ENCODE data around the gene CDC42EP1.
"Not testable (repeated sequence)": the region's sequence is repeated elsewhere in the genome, so short reads cannot be mapped to it uniquely, and the experiment has no call there.

CDC42EP1 gene

DNA sequence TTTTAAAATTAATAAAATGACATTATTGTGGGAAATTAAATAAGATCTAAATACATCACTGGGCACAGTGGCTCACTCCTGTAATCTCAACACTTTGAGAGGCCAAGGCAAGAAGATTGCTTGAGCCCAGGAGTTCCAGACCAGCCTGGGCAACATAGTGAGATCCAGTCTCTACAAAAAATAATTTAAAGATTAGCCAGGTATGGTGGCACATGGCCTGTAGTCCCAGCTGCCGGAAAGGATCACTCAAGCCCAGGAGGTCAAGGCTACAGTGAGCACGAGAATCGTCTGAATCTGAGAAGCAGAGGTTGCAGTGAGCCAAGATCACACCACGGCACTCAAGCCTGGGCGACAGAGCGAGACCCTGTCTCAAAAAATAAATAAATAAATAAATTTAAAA is 25.1 kb upstream of the CDC42EP1 start:
- Histone ChIP-seq H4K20me1 (ENCODE audit: insufficient read depth, low read length) (no peaks in the 10 kb centered on the region), H3K4me2 (ENCODE audit: low read depth, low read length) (no peak overlapping the region), H3K9me3 (replicated peaks; ENCODE audit: insufficient read depth, low read length) (no peaks in the 10 kb centered on the region), H3K27ac (ENCODE audit: low read length) (no peak overlapping the region), H3K9ac (ENCODE audit: low read length) (no peak overlapping the region), H3K4me3 (ENCODE audit: low read length) (no peak overlapping the region), H3K4me1 (ENCODE audit: low read length) (peaks cover 15% of the 10 kb centered on the region), H3K36me3 (replicated peaks; ENCODE audit: insufficient read depth, low read length) (no peaks in the 10 kb centered on the region), H3F3A (ENCODE audit: insufficient read depth, low read length) (peaks cover 4% of the 10 kb centered on the region; the same call in 1 of the 2 replicates), H3K79me2 (ENCODE audit: low read length) (no peaks in the 10 kb centered on the region), H2AFZ (ENCODE audit: low read length) (no peak overlapping the region), H3K9me2 (replicated peaks; ENCODE audit: insufficient read depth, low read length) (no peaks in the 10 kb centered on the region), H3K27me3 (replicated peaks; ENCODE audit: insufficient read depth, low read length) (peaks cover 3% of the 10 kb centered on the region; the same call in 1 of the 2 replicates)
- no peak for DNase-seq
- TF ChIP-seq EZH2 (optimal IDR thresholded peaks at IDR 0.05; ENCODE audit: low read depth, low read length): no peak
- TF ChIP-seq, protein P1, sequence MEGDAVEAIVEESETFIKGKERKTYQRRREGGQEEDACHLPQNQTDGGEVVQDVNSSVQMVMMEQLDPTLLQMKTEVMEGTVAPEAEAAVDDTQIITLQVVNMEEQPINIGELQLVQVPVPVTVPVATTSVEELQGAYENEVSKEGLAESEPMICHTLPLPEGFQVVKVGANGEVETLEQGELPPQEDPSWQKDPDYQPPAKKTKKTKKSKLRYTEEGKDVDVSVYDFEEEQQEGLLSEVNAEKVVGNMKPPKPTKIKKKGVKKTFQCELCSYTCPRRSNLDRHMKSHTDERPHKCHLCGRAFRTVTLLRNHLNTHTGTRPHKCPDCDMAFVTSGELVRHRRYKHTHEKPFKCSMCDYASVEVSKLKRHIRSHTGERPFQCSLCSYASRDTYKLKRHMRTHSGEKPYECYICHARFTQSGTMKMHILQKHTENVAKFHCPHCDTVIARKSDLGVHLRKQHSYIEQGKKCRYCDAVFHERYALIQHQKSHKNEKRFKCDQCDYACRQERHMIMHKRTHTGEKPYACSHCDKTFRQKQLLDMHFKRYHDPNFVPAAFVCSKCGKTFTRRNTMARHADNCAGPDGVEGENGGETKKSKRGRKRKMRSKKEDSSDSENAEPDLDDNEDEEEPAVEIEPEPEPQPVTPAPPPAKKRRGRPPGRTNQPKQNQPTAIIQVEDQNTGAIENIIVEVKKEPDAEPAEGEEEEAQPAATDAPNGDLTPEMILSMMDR (IDR thresholded peaks at IDR 0.05; ENCODE audit: low read length): no peak
- no peak for TF ChIP-seq EZH2phosphoT487 (IDR thresholded peaks at IDR 0.05; ENCODE audit: low read length)

DNA sequence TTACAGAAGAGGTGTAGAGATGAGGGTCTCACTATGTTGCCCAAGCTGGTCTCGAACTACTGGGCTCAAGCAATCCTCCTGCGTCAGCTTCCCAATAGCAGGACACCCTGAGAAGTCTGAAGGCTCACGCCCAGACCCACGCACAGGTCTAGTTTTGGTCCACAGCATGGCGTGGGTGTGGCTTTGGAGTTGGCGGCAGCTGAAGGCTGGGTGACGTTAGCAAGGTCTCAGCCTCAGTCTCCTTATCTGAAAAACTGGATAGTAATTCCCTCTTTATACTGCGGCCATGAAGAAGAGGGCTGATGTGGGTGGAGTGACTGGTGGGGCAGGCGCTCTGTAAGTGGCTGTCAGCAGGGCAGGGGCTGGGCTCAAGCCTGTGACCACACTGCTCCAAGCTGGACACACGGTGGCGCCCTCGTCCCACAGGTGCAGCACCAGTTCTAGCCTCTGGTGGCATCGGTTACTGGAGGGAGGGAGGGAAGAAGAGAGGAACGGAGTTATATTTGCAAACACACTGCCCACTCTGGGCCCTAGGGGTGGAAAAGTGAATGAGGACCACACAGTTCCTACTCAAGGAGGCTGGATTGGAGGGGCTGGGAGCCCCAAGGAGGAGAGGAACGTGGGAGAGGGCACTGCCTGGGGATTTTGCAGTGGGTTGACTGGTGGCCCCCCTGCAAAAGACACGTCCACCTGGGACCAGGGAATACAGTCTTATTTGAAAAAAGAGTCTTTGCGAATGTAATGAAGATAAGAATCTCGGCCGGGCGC is 21.5 kb upstream of the CDC42EP1 start:
- Histone ChIP-seq H2AFZ (ENCODE audit: low read length) (peak overlapping the region; percentile 76), H3K4me2 (ENCODE audit: low read depth, low read length) (peak overlapping the region; percentile 86), H3K27ac (ENCODE audit: low read length) (no peak overlapping the region), H3K4me3 (ENCODE audit: low read length) (no peak overlapping the region), H3K4me1 (ENCODE audit: low read length) (peaks cover 41% of the 10 kb centered on the region), H3K36me3 (replicated peaks; ENCODE audit: insufficient read depth, low read length) (no peaks in the 10 kb centered on the region), H3K9ac (ENCODE audit: low read length) (peak overlapping the region; percentile 19; the same call in 1 of the 2 replicates), H3K9me2 (replicated peaks; ENCODE audit: insufficient read depth, low read length) (no peaks in the 10 kb centered on the region), H3K27me3 (replicated peaks; ENCODE audit: insufficient read depth, low read length) (no peaks in the 10 kb centered on the region), H3K79me2 (ENCODE audit: low read length) (no peaks in the 10 kb centered on the region), H4K20me1 (ENCODE audit: insufficient read depth, low read length) (no peaks in the 10 kb centered on the region), H3F3A (ENCODE audit: insufficient read depth, low read length) (peaks cover 15% of the 10 kb centered on the region), H3K9me3 (replicated peaks; ENCODE audit: insufficient read depth, low read length) (no peaks in the 10 kb centered on the region)
- peak; percentile 93 for DNase-seq
- TF ChIP-seq, protein P1 (IDR thresholded peaks at IDR 0.05; ENCODE audit: low read length): peak; percentile 97
- TF ChIP-seq EZH2phosphoT487 (IDR thresholded peaks at IDR 0.05; ENCODE audit: low read length): no peak

DNA sequence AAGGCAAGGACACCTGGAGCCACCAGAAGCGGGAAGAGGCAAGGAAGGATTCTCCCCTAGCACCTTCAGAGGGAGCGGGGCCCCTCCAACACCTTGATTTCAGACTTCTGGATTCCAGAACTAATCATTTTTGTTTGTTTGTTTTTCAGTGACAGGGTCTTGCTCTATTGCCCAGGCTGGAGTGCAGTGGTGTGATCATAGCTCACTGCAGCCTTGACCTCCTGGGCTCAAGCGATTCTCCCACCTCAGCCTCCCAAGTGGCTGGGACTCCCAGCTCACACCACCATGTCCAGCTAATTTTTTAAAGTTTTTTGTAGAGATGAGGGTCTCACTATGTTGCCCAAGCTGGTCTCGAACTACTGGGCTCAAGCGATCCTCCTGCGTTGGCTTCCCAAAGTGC is 20.5 kb upstream of the CDC42EP1 start:
- not testable (repeated sequence) for H3K4me2 ChIP-seq (ENCODE audit: low read depth, low read length); H3K36me3 ChIP-seq (replicated peaks; ENCODE audit: insufficient read depth, low read length); H3K27me3 ChIP-seq (replicated peaks; ENCODE audit: insufficient read depth, low read length); H4K20me1 ChIP-seq (ENCODE audit: insufficient read depth, low read length); DNase-seq; H3K79me2 ChIP-seq (ENCODE audit: low read length); H3K9me3 ChIP-seq (replicated peaks; ENCODE audit: insufficient read depth, low read length); H3K4me3 ChIP-seq (ENCODE audit: low read length); H3K9me2 ChIP-seq (replicated peaks; ENCODE audit: insufficient read depth, low read length); H3K9ac ChIP-seq (ENCODE audit: low read length); H2AFZ ChIP-seq (ENCODE audit: low read length); H3K27ac ChIP-seq (ENCODE audit: low read length)
- Histone ChIP-seq H3K4me1 (ENCODE audit: low read length) (peaks cover 42% of the 10 kb centered on the region), H3F3A (ENCODE audit: insufficient read depth, low read length) (peaks cover 15% of the 10 kb centered on the region)

DNA sequence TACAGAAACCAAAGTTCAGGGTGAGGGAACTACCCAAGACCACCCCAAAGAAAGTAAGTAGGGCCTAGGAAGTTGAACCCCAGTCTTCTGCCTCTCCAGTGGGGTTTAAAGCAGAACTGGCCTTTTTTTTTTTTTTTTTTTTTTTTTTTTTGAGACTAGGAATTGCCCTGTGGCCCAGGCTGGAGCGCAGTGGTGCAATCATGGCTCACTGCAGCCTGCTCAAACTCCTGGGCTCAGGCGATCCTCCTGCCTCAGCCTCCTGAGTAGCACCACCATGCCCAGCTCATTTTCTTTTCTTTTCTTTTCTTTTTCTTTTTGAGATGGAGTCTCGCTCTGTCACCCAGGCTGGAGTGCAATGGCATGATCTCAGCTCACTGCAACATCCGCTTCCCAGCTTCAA is 17.9 kb upstream of the CDC42EP1 start:
- DNase-seq; H3K9me2 ChIP-seq (replicated peaks; ENCODE audit: insufficient read depth, low read length); H3K9me3 ChIP-seq (replicated peaks; ENCODE audit: insufficient read depth, low read length); H3K36me3 ChIP-seq (replicated peaks; ENCODE audit: insufficient read depth, low read length); H3K79me2 ChIP-seq (ENCODE audit: low read length); H3K4me3 ChIP-seq (ENCODE audit: low read length); H3K27me3 ChIP-seq (replicated peaks; ENCODE audit: insufficient read depth, low read length); H4K20me1 ChIP-seq (ENCODE audit: insufficient read depth, low read length): not testable (repeated sequence)
- Histone ChIP-seq H3K4me1 (ENCODE audit: low read length) (peaks cover 51% of the 10 kb centered on the region), H3K27ac (ENCODE audit: low read length) (peak overlapping the region; percentile 68), H3K9ac (ENCODE audit: low read length) (peak overlapping the region; percentile 16), H2AFZ (ENCODE audit: low read length) (peak overlapping the region; percentile 50), H3K4me2 (ENCODE audit: low read depth, low read length) (peak overlapping the region; percentile 51), H3F3A (ENCODE audit: insufficient read depth, low read length) (peaks cover 15% of the 10 kb centered on the region)
